HG02798 (cell line): ENCODE measurements around the gene SPI1.
"Not testable (repeated sequence)": the region's sequence is repeated elsewhere in the genome, so short reads cannot be mapped to it uniquely, and the experiment has no call there.

ENCODE experiments used
- ATAC-seq: cut with Tn5 transposase; IDR thresholded peaks from one replicate; pipeline ENCODE4 v1.9.1; 2021; ENCODE audit warnings: mild to moderate bottlenecking; ENCODE audit not compliant: unreplicated experiment, poor library complexity

The SPI1 gene

GRCh38 chr11:47345890-47346563 is 32.3 kb downstream of the SPI1 start:
- no peak for ATAC-seq

- no peak for ATAC-seq
These were observed 35.5 kb downstream of the SPI1 start for GRCh38 chr11:47342854-47343253.

GRCh38 chr11:47342036-47342803 is 36.1 kb downstream of the SPI1 start:
- ATAC-seq: no peak

GRCh38 chr11:47340980-47341775 is 37.2 kb downstream of the SPI1 start:
- no peak for ATAC-seq

GRCh38 chr11:47340010-47340409 is 38.3 kb downstream of the SPI1 start:
- ATAC-seq: no peak

- ATAC-seq: no peak
These were observed 39.7 kb downstream of the SPI1 start for GRCh38 chr11:47338396-47339241.

- no peak for ATAC-seq
These were observed 41.0 kb downstream of the SPI1 start for GRCh38 chr11:47337229-47337924.

GRCh38 chr11:47336595-47336994 is 41.8 kb downstream of the SPI1 start:
- ATAC-seq: no peak

- no peak for ATAC-seq
These were observed 42.6 kb downstream of the SPI1 start for GRCh38 chr11:47335733-47336132.

GRCh38 chr11:47334699-47335411 is 43.5 kb downstream of the SPI1 start:
- not testable (repeated sequence) for ATAC-seq

GRCh38 chr11:47333886-47334443 is 44.4 kb downstream of the SPI1 start:
- no peak for ATAC-seq

- no peak for ATAC-seq
These were observed 44.9 kb downstream of the SPI1 start for GRCh38 chr11:47333526-47333845.

GRCh38 chr11:47332791-47333525 is 45.4 kb downstream of the SPI1 start:
- ATAC-seq: no peak

GRCh38 chr11:47332303-47332711 is 46.0 kb downstream of the SPI1 start:
- ATAC-seq: no peak

- ATAC-seq: no peak
These were observed 46.7 kb downstream of the SPI1 start for GRCh38 chr11:47331454-47332302.

- ATAC-seq: no peak
These were observed 48.1 kb downstream of the SPI1 start for GRCh38 chr11:47329987-47330931.
